IMR-90 (cell line): ENCODE data around the gene CXCL12. TPM values are rescaled to one million over a fixed set of nuclear protein-coding genes. Genes with fewer than 3 reads are reported as not detected.

Experiments used
- ATAC-seq: fragments of 200-7000 bp; cut with Tn5 transposase; 2 replicates; pipeline ENCODE4 v1.9.1; 2020; ENCODE audit warnings: low read depth, mild to moderate bottlenecking, moderate library complexity
- BruUV-seq: library from RNA; stranded (reverse); fragments of 400-500 nt; replicated peaks from 2 replicates; lab custom pipeline; 2021; lab: Mats Ljungman, UMichigan
- CTCF ChIA-PET: fragments of 300-600 bp; formaldehyde crosslinking; extraction: SDS; loops from one replicate; lab custom pipeline; 2021; ENCODE audit warnings: antibody characterized with exemption; lab: Yijun Ruan, JAX
- POLR2A ChIA-PET: fragments of 300-600 bp; sonication (Branson Sonifier 250); formaldehyde crosslinking; loops from one replicate; lab custom pipeline; 2022; ENCODE audit warnings: antibody characterized with exemption; ENCODE audit not compliant: unreplicated experiment; lab: Charles Lee
- DNase-seq: peaks from one replicate; pipeline ENCODE4 v3.0.0; 2013
- H2AFZ ChIP-seq: replicated peaks from 2 replicates; pipeline ENCODE3; 2013; ENCODE audit warnings: low read length, mild to moderate bottlenecking; ENCODE audit not compliant: poor library complexity
- H2AK5ac ChIP-seq: 2 replicates; pipeline ENCODE4 v1.6.1; 2013; ENCODE audit warnings: low read depth, low read length, inconsistent platforms
- H2AK9ac ChIP-seq: replicated peaks from 2 replicates; pipeline ENCODE3; 2013; ENCODE audit warnings: mild to moderate bottlenecking, low read depth, low read length, moderate library complexity; ENCODE audit not compliant: poor library complexity
- H2BK120ac ChIP-seq: 2 replicates; pipeline ENCODE4 v1.6.1; 2013; ENCODE audit warnings: low read depth, low read length, inconsistent platforms
- H2BK15ac ChIP-seq: 3 replicates; pipeline ENCODE4 v1.6.1; 2013; ENCODE audit warnings: low read depth, low read length, inconsistent platforms
- H2BK20ac ChIP-seq: 2 replicates; pipeline ENCODE4 v1.6.1; 2013; ENCODE audit warnings: low read depth, mild to moderate bottlenecking, inconsistent platforms, low read length, moderate library complexity
- H2BK5ac ChIP-seq: 2 replicates; pipeline ENCODE4 v1.6.1; 2013; ENCODE audit warnings: mild to moderate bottlenecking, low read depth, low read length, inconsistent platforms; ENCODE audit not compliant: poor library complexity, severe bottlenecking
- H3K14ac ChIP-seq: replicated peaks from 2 replicates; pipeline ENCODE4 v1.6.1; 2013; ENCODE audit warnings: low read depth, low read length, inconsistent platforms
- H3K18ac ChIP-seq: 2 replicates; pipeline ENCODE4 v1.6.1; 2013; ENCODE audit warnings: low read depth, low read length, control low read depth
- H3K23ac ChIP-seq: 2 replicates; pipeline ENCODE4 v1.6.1; 2013; ENCODE audit warnings: low read depth, low read length, inconsistent platforms
- H3K27ac ChIP-seq: 2 replicates; pipeline ENCODE4 v1.5.1; 2013; ENCODE audit warnings: mild to moderate bottlenecking, control low read depth, low read length; ENCODE audit not compliant: insufficient read depth
- H3K27me3 ChIP-seq: 2 replicates; pipeline ENCODE4 v1.6.1; 2013; ENCODE audit warnings: low read length; ENCODE audit not compliant: control insufficient read depth, insufficient read depth
- H3K36me3 ChIP-seq: 2 replicates; pipeline ENCODE4 v1.6.1; 2013; ENCODE audit warnings: low read length, mixed read lengths; ENCODE audit not compliant: control insufficient read depth, insufficient read depth
- H3K4ac ChIP-seq: 2 replicates; pipeline ENCODE4 v1.6.1; 2013; ENCODE audit warnings: low read depth, low read length, inconsistent platforms
- H3K4me1 ChIP-seq: 2 replicates; pipeline ENCODE4 v1.6.1; 2013; ENCODE audit warnings: low read length, mixed read lengths; ENCODE audit not compliant: control insufficient read depth, insufficient read depth
- H3K4me2 ChIP-seq: 2 replicates; pipeline ENCODE4 v1.6.1; 2013; ENCODE audit warnings: low read depth, mild to moderate bottlenecking, control low read depth, low read length, moderate library complexity
- H3K4me3 ChIP-seq: 2 replicates; pipeline ENCODE4 v1.5.1; 2013; ENCODE audit warnings: low read depth, mild to moderate bottlenecking, control low read depth, low read length, moderate library complexity; ENCODE audit not compliant: insufficient read depth
- H3K56ac ChIP-seq: 2 replicates; pipeline ENCODE4 v1.6.1; 2013; ENCODE audit warnings: low read length, inconsistent platforms; ENCODE audit not compliant: insufficient read depth; ENCODE audit errors: extremely low read depth
- H3K79me1 ChIP-seq, 2 experiments: 2 replicates each; pipeline ENCODE4 v1.6.1; 2013; ENCODE audit warnings: low read length in 2 of 2, inconsistent platforms in 1 of 2, low read depth in 1 of 2
- H3K9ac ChIP-seq: 2 replicates; pipeline ENCODE4 v1.6.1; 2013; ENCODE audit warnings: low read depth, low read length, control low read depth
- H3K9me1 ChIP-seq: 2 replicates; pipeline ENCODE4 v1.6.1; 2013; ENCODE audit warnings: low read length, inconsistent platforms; ENCODE audit not compliant: insufficient read depth
- H3K9me3 ChIP-seq: 2 replicates; pipeline ENCODE4 v1.6.1; 2013; ENCODE audit warnings: low read length; ENCODE audit not compliant: control insufficient read depth, insufficient read depth
- H4K20me1 ChIP-seq: 2 replicates; pipeline ENCODE4 v1.6.1; 2013; ENCODE audit warnings: low read length, inconsistent platforms; ENCODE audit not compliant: insufficient read depth
- H4K5ac ChIP-seq: 2 replicates; pipeline ENCODE4 v1.6.1; 2013; ENCODE audit warnings: mild to moderate bottlenecking, low read depth, low read length, control low read depth
- H4K8ac ChIP-seq, 2 experiments: 2 replicates each; pipeline ENCODE4 v1.6.1; 2013; ENCODE audit warnings: low read depth in 2 of 2, low read length in 2 of 2, control low read depth in 1 of 2, inconsistent platforms in 1 of 2
- H4K91ac ChIP-seq: 2 replicates; pipeline ENCODE4 v1.6.1; 2013; ENCODE audit warnings: low read depth, low read length, inconsistent platforms; ENCODE audit not compliant: insufficient read depth
- BHLHE40 ChIP-seq: fragments of 150-350 bp; IDR thresholded peaks from 2 replicates; pipeline ENCODE4 v1.6.1; 2016; ENCODE audit warnings: mild to moderate bottlenecking, low read depth, low read length
- CEBPB ChIP-seq: IDR thresholded peaks from 2 replicates; pipeline ENCODE4 v1.6.1; 2012; ENCODE audit warnings: low read depth, low read length, improper control_type of control experiment
- CHD1 ChIP-seq: IDR thresholded peaks from 2 replicates; pipeline ENCODE4 v1.6.1; 2012; ENCODE audit warnings: low read depth, low read length, improper control_type of control experiment
- FOS ChIP-seq: fragments of 150-350 bp; IDR thresholded peaks from 2 replicates; pipeline ENCODE4 v1.6.1; 2016; ENCODE audit warnings: low read depth, low read length
- MAFK ChIP-seq: IDR thresholded peaks from 2 replicates; pipeline ENCODE4 v1.6.1; 2012; ENCODE audit warnings: low read depth, low read length, improper control_type of control experiment
- MAZ ChIP-seq: IDR thresholded peaks from 2 replicates; pipeline ENCODE4 v1.6.1; 2012; ENCODE audit warnings: low read depth, mild to moderate bottlenecking, low read length, improper control_type of control experiment, moderate library complexity, borderline replicate concordance
- MXI1 ChIP-seq: IDR thresholded peaks from 2 replicates; pipeline ENCODE4 v1.6.1; 2012; ENCODE audit warnings: low read depth, mild to moderate bottlenecking, low read length, moderate library complexity, borderline replicate concordance
- NFE2L2 ChIP-seq: fragments of 150-350 bp; IDR thresholded peaks from 2 replicates; pipeline ENCODE4 v1.6.1; 2016; ENCODE audit warnings: low read depth, mild to moderate bottlenecking, low read length
- POLR2A ChIP-seq: IDR thresholded peaks from 2 replicates; pipeline ENCODE4 v1.6.1; 2012; ENCODE audit warnings: mild to moderate bottlenecking, low read depth, low read length
- RAD21 ChIP-seq: IDR thresholded peaks from 2 replicates; pipeline ENCODE4 v1.6.1; 2012; ENCODE audit warnings: low read length, improper control_type of control experiment
- RCOR1 ChIP-seq: IDR thresholded peaks from 2 replicates; pipeline ENCODE4 v1.6.1; 2012; ENCODE audit warnings: mild to moderate bottlenecking, low read length, improper control_type of control experiment; ENCODE audit not compliant: insufficient replicate concordance
- RFX5 ChIP-seq: IDR thresholded peaks from 2 replicates; pipeline ENCODE4 v1.8.0; 2012; ENCODE audit warnings: low read depth, mild to moderate bottlenecking, low read length, moderate library complexity
- SMC3 ChIP-seq: fragments of 150-350 bp; IDR thresholded peaks from 2 replicates; pipeline ENCODE4 v1.6.1; 2016; ENCODE audit warnings: low read depth, mild to moderate bottlenecking, antibody characterized with exemption, low read length, moderate library complexity
- WGBS, 2 experiments: methylation state at CpG; one replicate each; pipeline versions ENCODE4 v1.1.5 to v1.1.7; 2013; ENCODE audit warnings: missing lambda C conversion rate in 2 of 2; ENCODE audit not compliant: insufficient read length in 1 of 2; ENCODE audit errors: extremely low coverage in 2 of 2; 5-methylcytosine and 5-hydroxymethylcytosine counted together
- dilution Hi-C: fragments of 300-500 bp; cut with HindIII; formaldehyde crosslinking; loops from one replicate; pipeline ENCODE4 v1.14.3; 2018; ENCODE audit warnings: low sequenced_read_pairs; ENCODE audit not compliant: unreplicated experiment
- in situ Hi-C: fragments of 300-500 bp; cut with MboI; formaldehyde crosslinking; loops from 3 replicates; pipeline ENCODE4 v1.14.3; 2019; ENCODE audit warnings: low sequenced_read_pairs, inconsistent platforms, mixed read lengths
- intact Hi-C: fragments of 100-400 bp; cut with micrococcal nuclease; formaldehyde crosslinking; loops from 2 replicates; pipeline ENCODE4 v1.10.0; 2022
- polyA plus RNA-seq, 3 experiments: library from polyadenylated mRNA; depleted of rRNA; stranded (reverse); fragments of >200 nt; gene quantifications; 2 replicates each; pipeline ENCODE4 v1.2.3, GENCODE V29; 2012; ENCODE audit warnings: low replicate concordance in 1 of 3
- total RNA-seq: library from RNA; depleted of rRNA; stranded (reverse); fragments of >200 nt; gene quantifications from 2 replicates; pipeline ENCODE4 v1.2.3, GENCODE V29; 2012
- TF ChIP-seq, protein P1 (sequence below): fragments of 150-350 bp; IDR thresholded peaks from 2 replicates; pipeline ENCODE4 v1.6.1; 2016; ENCODE audit warnings: low read depth, mild to moderate bottlenecking, low read length, moderate library complexity, borderline replicate concordance
- TF ChIP-seq, protein P2 (sequence below): fragments of 150-350 bp; IDR thresholded peaks from 2 replicates; pipeline ENCODE4 v1.6.1; 2017; ENCODE audit warnings: mild to moderate bottlenecking, antibody characterized with exemption, low read length, low read depth
- TF ChIP-seq, protein P3 (sequence below): conservative IDR thresholded peaks from 2 replicates; pipeline ENCODE4 v1.5.1; 2012; ENCODE audit warnings: mild to moderate bottlenecking, low read depth, low read length, improper control_type of control experiment

The CXCL12 gene
- total and polyA plus RNA-seq, 2 of the 4 experiments (the other 2 are of a cell fraction), result 15.8 to 80.7 TPM

DNA sequence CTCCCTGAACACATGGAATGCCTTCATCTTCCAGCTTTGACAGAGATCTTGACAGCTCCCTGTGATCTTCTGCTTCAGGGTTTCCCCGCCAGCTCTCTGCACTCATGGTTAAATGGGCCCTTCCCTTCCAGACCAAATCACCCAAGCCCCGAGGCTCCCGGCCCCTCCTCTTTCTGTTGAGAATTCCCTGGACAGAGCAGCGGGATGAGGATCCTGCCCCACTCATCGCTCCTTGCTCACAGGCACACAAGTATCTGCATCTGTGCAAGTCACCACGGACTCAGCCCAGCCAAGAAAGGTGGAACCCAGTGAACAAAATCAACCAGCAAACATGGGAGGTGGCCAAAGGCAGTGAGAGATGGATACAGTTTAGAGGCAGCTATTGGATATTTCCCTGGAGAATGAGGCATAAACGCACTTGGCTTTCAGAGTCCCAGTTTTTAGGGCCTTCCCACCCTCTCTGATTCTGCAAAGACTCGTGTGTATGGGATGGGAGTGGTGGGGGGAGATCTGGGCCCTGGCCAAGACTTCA is 37.7 kb upstream of the CXCL12 start:
- 53% methylated on average over 3 of the region's 8 CpGs; no CpG with 5 or more reads in 1 of the 2 experiments for WGBS, 2 experiments
- Histone ChIP-seq H4K8ac (no peak overlapping the region), H3K9me1 (no peaks in the 10 kb centered on the region), H3K9me3 (no peaks in the 10 kb centered on the region), H2AK9ac (no peak overlapping the region), H3K4me2 (no peak overlapping the region), H4K20me1 (no peaks in the 10 kb centered on the region), H3K4me3 (no peak overlapping the region), H3K18ac (no peak overlapping the region), H3K9ac (no peak overlapping the region), H3K14ac (no peak overlapping the region), H3K36me3 (no peaks in the 10 kb centered on the region), H2BK20ac (no peak overlapping the region), H4K5ac (no peak overlapping the region), H3K79me1 (no peaks in the 10 kb centered on the region), H2BK15ac (no peak overlapping the region), H2BK5ac (no peak overlapping the region), H2AK5ac (no peak overlapping the region), H3K23ac (no peak overlapping the region), H3K4ac (no peak overlapping the region), H3K27me3 (peaks cover 58% of the 10 kb centered on the region), H3K4me1 (no peaks in the 10 kb centered on the region), H2AFZ (no peak overlapping the region), H3K56ac (no peak overlapping the region), H3K27ac (no peak overlapping the region), H2BK120ac (no peak overlapping the region), H4K91ac (no peak overlapping the region)
- in situ Hi-C loops (no loop called here), dilution Hi-C loops (no loop called here), intact Hi-C loops (no loop called here)
- CTCF ChIA-PET, result no interaction called here
- ATAC-seq (no peak), DNase-seq (no peak)
- TF ChIP-seq, protein P1, sequence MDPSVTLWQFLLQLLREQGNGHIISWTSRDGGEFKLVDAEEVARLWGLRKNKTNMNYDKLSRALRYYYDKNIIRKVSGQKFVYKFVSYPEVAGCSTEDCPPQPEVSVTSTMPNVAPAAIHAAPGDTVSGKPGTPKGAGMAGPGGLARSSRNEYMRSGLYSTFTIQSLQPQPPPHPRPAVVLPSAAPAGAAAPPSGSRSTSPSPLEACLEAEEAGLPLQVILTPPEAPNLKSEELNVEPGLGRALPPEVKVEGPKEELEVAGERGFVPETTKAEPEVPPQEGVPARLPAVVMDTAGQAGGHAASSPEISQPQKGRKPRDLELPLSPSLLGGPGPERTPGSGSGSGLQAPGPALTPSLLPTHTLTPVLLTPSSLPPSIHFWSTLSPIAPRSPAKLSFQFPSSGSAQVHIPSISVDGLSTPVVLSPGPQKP, result no peak
- TF ChIP-seq CEBPB (no peak), POLR2A (no peak), CHD1 (no peak), MAFK (no peak), NFE2L2 (no peak), SMC3 (no peak), FOS (no peak), RCOR1 (no peak), RFX5 (no peak), MXI1 (no peak), BHLHE40 (no peak), MAZ (no peak), RAD21 (no peak)
- TF ChIP-seq, protein P2, sequence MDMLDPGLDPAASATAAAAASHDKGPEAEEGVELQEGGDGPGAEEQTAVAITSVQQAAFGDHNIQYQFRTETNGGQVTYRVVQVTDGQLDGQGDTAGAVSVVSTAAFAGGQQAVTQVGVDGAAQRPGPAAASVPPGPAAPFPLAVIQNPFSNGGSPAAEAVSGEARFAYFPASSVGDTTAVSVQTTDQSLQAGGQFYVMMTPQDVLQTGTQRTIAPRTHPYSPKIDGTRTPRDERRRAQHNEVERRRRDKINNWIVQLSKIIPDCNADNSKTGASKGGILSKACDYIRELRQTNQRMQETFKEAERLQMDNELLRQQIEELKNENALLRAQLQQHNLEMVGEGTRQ, result no peak
- TF ChIP-seq, protein P3, sequence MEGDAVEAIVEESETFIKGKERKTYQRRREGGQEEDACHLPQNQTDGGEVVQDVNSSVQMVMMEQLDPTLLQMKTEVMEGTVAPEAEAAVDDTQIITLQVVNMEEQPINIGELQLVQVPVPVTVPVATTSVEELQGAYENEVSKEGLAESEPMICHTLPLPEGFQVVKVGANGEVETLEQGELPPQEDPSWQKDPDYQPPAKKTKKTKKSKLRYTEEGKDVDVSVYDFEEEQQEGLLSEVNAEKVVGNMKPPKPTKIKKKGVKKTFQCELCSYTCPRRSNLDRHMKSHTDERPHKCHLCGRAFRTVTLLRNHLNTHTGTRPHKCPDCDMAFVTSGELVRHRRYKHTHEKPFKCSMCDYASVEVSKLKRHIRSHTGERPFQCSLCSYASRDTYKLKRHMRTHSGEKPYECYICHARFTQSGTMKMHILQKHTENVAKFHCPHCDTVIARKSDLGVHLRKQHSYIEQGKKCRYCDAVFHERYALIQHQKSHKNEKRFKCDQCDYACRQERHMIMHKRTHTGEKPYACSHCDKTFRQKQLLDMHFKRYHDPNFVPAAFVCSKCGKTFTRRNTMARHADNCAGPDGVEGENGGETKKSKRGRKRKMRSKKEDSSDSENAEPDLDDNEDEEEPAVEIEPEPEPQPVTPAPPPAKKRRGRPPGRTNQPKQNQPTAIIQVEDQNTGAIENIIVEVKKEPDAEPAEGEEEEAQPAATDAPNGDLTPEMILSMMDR, result no peak
- BruUV-seq, result no TSS peak
- POLR2A ChIA-PET, result no interaction called here
